ENCODE results near the gene GPRC6A. TPM values are rescaled to one million over a fixed set of nuclear protein-coding genes. Genes with fewer than 3 reads are reported as not detected.

The GPRC6A gene
- total RNA-seq, 2 experiments from 2014 or later, result not detected

- Mint-ChIP-seq H3K27ac (no peak within 1 kb of the TSS), H3K4me3 (peak within 1 kb of the TSS; percentile 80), H3K4me1 (peaks cover 4% of the 10 kb centered on the region), H3K36me3 (no peaks in the 10 kb centered on the region), H3K27me3 (peaks cover 64% of the 10 kb centered on the region), H3K9me3 (no peaks in the 10 kb centered on the region)
- ATAC-seq (ENCODE audit: low read depth) (peak; percentile 66), DNase-seq (peak; percentile 36)
- POLR2A ChIA-PET, result no interaction called here
Observed at GRCh38 chr6:116764961-116765841, 63.7 kb downstream of the GPRC6A start, which contains the start of gene FAM162B. FAM162B (minus strand) TSS chr6:116765719; CDS start chr6:116765576, 143 bp downstream.

GRCh38 chr6:116764629-116764960 lies 64.3 kb downstream of the GPRC6A start:
- H3K27ac Mint-ChIP-seq, result no peak overlapping the region
- no peaks in the 10 kb centered on the region for H3K36me3 Mint-ChIP-seq
- DNase-seq (no peak), ATAC-seq (ENCODE audit: low read depth) (peak; percentile 24)
- H3K9me3 Mint-ChIP-seq, result no peaks in the 10 kb centered on the region
- H3K27me3 Mint-ChIP-seq, result peaks cover 67% of the 10 kb centered on the region
- POLR2A ChIA-PET, result no interaction called here
- peak overlapping the region; percentile 61 for H3K4me3 Mint-ChIP-seq
- peaks cover 4% of the 10 kb centered on the region for H3K4me1 Mint-ChIP-seq

DNA sequence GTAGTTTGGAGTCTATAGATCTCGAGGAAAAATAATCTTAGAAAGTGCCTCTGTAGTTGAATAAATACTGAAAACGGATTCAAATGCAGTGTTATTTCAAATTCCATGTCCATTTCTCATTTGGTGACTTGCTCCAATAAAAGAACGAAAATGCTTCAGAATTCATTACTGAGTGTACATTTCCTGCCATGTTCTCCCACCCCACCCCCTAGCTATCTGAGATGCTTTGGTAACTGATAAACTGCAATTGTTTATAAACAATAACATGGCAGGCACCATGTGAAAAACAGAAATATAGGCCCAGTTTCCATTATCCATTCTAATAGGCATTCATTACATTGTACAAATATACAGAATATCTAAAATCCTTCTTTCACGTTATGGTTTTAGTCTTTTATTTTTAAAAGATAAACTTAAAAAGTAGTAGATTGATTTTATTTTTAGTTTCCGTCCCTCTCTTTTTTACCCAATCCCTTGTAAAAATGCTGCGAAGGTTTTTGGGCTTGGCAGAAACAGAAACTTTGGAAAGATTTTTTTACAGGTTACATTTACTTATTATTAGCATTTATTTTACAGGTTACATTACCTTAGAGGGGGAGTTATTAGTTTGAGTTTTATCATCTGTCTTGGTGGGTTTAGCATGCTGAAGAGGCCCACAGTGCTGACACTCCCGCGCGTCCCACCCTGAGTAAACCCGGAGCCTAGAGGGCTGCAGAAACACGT lies 64.8 kb downstream of the GPRC6A start:
- Mint-ChIP-seq H3K36me3 (no peaks in the 10 kb centered on the region), H3K27ac (no peak overlapping the region), H3K4me3 (no peak overlapping the region), H3K4me1 (peaks cover 4% of the 10 kb centered on the region), H3K27me3 (peaks cover 67% of the 10 kb centered on the region), H3K9me3 (no peaks in the 10 kb centered on the region)
- POLR2A ChIA-PET, result no interaction called here
- ATAC-seq (ENCODE audit: low read depth), result no peak
- DNase-seq, result no peak

GRCh38 chr6:116763048-116763447 lies 65.8 kb downstream of the GPRC6A start:
- POLR2A ChIA-PET, result no interaction called here
- ATAC-seq (ENCODE audit: low read depth), result no peak
- Mint-ChIP-seq H3K4me3 (no peak overlapping the region), H3K27ac (no peak overlapping the region), H3K27me3 (peaks cover 63% of the 10 kb centered on the region), H3K4me1 (peaks cover 4% of the 10 kb centered on the region), H3K36me3 (no peaks in the 10 kb centered on the region), H3K9me3 (no peaks in the 10 kb centered on the region)
- no peak for DNase-seq

DNA sequence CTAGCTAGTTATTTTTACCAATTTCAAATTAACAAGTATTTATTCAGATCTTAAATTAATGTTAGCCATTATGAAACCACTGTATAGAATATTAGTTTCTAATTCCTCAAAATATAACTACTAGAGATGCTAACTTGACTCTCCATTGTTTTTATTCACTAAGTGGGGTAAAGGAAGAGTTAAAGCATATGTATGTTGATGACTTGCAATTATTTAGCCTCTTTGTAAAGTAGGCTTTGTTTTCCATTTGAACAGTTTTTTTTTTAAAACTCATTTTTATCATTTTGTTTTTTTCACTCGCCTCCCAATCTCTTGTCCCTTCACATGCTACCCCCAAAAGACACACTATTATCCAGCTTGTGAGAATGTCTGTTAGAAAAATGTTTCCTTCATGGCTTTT lies 66.6 kb downstream of the GPRC6A start:
- peaks cover 61% of the 10 kb centered on the region for H3K27me3 Mint-ChIP-seq
- no peaks in the 10 kb centered on the region for H3K36me3 Mint-ChIP-seq
- POLR2A ChIA-PET, result no interaction called here

GRCh38 chr6:116761779-116762178 lies 67.1 kb downstream of the GPRC6A start:
- no peak overlapping the region for H3K27ac Mint-ChIP-seq
- no peaks in the 10 kb centered on the region for H3K9me3 Mint-ChIP-seq
- no peaks in the 10 kb centered on the region for H3K36me3 Mint-ChIP-seq
- no peak overlapping the region for H3K4me3 Mint-ChIP-seq
- POLR2A ChIA-PET, result no interaction called here
- H3K4me1 Mint-ChIP-seq, result peaks cover 4% of the 10 kb centered on the region
- peaks cover 56% of the 10 kb centered on the region for H3K27me3 Mint-ChIP-seq
- ATAC-seq (ENCODE audit: low read depth) (no peak), DNase-seq (no peak)

More for the DNA sequence above, 66.6 kb downstream of the GPRC6A start:
- no peaks in the 10 kb centered on the region for H3K9me3 Mint-ChIP-seq
- ATAC-seq (ENCODE audit: low read depth) (no peak), DNase-seq (no peak)
- peaks cover 4% of the 10 kb centered on the region for H3K4me1 Mint-ChIP-seq
- H3K4me3 Mint-ChIP-seq, result no peak overlapping the region
- no peak overlapping the region for H3K27ac Mint-ChIP-seq

GRCh38 chr6:116745176-116745575 lies 83.7 kb downstream of the GPRC6A start:
- Mint-ChIP-seq H3K27me3 (peaks cover 2% of the 10 kb centered on the region), H3K4me3 (no peak overlapping the region), H3K4me1 (no peaks in the 10 kb centered on the region), H3K9me3 (peaks cover 3% of the 10 kb centered on the region), H3K27ac (no peak overlapping the region), H3K36me3 (no peaks in the 10 kb centered on the region)
- DNase-seq (no peak), ATAC-seq (ENCODE audit: low read depth) (no peak)
- POLR2A ChIA-PET, result no interaction called here

Other genes with a start within 250 kb of the GPRC6A start
- under 1 TPM; 0.14 to 0.22 TPM for gene RSPH4A, start 212.6 kb downstream of the GPRC6A start, total RNA-seq
- 10 to 100 TPM; 18.4 to 20.8 TPM for gene ZUP1, start 160.3 kb downstream of the GPRC6A start, total RNA-seq
- 10 to 100 TPM; 29.5 to 35.0 TPM for gene KPNA5, start 147.9 kb downstream of the GPRC6A start, total RNA-seq
- not detected for gene FAM162B, start 63.4 kb downstream of the GPRC6A start, total RNA-seq
- gene RFX6, start 48.2 kb upstream of the GPRC6A start, total RNA-seq, result not detected

Data from activated naive CD8-positive, alpha-beta T cell treated with anti-CD3 and anti-CD28 coated beads, Interleukin-2, amount 10 ng/mL, durations not matched to agents 7 days and 5 days (primary cell).